ENCODE measurements around the gene RNF149.
A peak's percentile ranks its signal among the peaks of the same experiment; 100 is the strongest.

Gene RNF149

DNA sequence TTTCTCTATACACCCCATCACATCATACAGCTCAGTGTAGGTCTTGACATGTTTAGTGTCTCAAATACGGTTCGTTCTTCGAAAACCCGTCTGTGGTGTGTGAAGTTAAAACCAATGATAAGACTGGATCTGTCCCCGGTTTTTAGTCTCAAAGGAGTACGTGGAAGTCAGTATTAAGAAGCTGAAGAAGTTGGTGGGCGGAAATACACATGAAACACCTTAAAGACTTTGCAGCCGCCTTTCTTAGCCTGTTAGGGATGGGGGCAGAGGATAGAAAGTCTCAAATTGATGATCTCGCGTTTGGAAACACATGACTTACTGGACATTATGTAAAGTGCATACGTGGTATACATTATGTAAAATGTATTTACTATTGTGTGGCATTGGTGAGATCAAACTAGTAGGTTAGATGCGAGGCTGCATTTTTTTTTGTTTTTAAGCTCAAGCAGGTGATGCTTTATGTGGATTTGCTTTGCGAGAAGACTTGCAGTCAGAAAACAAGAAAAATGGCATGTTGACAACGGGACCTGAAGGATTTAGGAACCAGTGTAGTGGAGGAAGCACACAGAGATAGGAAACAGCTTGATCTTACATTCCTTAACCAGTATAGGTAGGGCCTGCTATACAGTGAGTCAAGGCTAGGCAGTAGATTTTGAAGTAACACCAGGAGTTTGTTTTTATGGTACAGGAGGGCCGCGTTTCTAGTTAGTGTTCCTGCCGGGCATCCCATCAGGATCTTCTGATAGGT, 54.6 kb downstream of the RNF149 start:
- peak overlapping the region; percentile 82 to 87 for H3K4me3 ChIP-seq (ENCODE audit: insufficient read depth in 1 of 2, low read depth in 1 of 2, low read length in 2 of 2)
- H3K27me3 ChIP-seq (ENCODE audit: control insufficient read depth in 1 of 2, insufficient read depth in 1 of 2, low read length in 2 of 2) = no peaks in the 10 kb centered on the region
- no peak overlapping the region for H2AFZ ChIP-seq (ENCODE audit: low read depth, low read length)
- no peak overlapping the region for H4K91ac ChIP-seq (ENCODE audit: low read length)
- H3K9ac ChIP-seq (ENCODE audit: low read length) = peak overlapping the region; percentile 91
- H3K27ac ChIP-seq (ENCODE audit: low read length, poor library complexity, severe bottlenecking) = no peak overlapping the region
- peak overlapping the region in 1 of 2 experiments; percentile 95 for H3K18ac ChIP-seq (ENCODE audit: low read depth in 1 of 2, low read length in 2 of 2)
- peaks cover 13% of the 10 kb centered on the region for H3K4me1 ChIP-seq (ENCODE audit: control insufficient read depth, insufficient read depth, low read depth, low read length)
- H3K23ac ChIP-seq (ENCODE audit: low read length in 2 of 2) = peak overlapping the region in 1 of 2 experiments; percentile 98
- H3K9me3 ChIP-seq (ENCODE audit: control insufficient read depth, low read length) = no peaks in the 10 kb centered on the region
- no peak overlapping the region for H2BK15ac ChIP-seq (ENCODE audit: low read depth, poor library complexity, severe bottlenecking)
- no peak overlapping the region for H3K14ac ChIP-seq (ENCODE audit: low read length in 2 of 2)
- WGBS = 51% methylated on average over 17 of the region's 17 CpGs
- H3K36me3 ChIP-seq (ENCODE audit: control insufficient read depth in 1 of 2, insufficient read depth in 2 of 2, low read depth in 1 of 2, low read length in 2 of 2) = peaks cover 8 to 9% of the 10 kb centered on the region in 2 experiments
- no peak overlapping the region for H4K8ac ChIP-seq (ENCODE audit: low read length)
- no peak overlapping the region for H2AK5ac ChIP-seq (ENCODE audit: low read length, severe bottlenecking)
- H2BK5ac ChIP-seq (ENCODE audit: low read depth, low read length, poor library complexity, severe bottlenecking) = no peak overlapping the region
- peak overlapping the region; percentile 98 for H3K4me2 ChIP-seq (ENCODE audit: low read length, poor library complexity, severe bottlenecking)
- no peak overlapping the region for H2BK120ac ChIP-seq (ENCODE audit: low read depth, low read length)
- DNase-seq = peak; percentile 24
- H3K4ac ChIP-seq (ENCODE audit: low read depth in 1 of 2, low read length in 2 of 2) = peak overlapping the region in 1 of 2 experiments; percentile 99
- peaks cover 11% of the 10 kb centered on the region for H3K79me1 ChIP-seq (replicated peaks; ENCODE audit: low read length, poor library complexity, severe bottlenecking)
- H2BK12ac ChIP-seq (ENCODE audit: low read length in 2 of 2) = peak overlapping the region in 1 of 2 experiments; percentile 44

DNA sequence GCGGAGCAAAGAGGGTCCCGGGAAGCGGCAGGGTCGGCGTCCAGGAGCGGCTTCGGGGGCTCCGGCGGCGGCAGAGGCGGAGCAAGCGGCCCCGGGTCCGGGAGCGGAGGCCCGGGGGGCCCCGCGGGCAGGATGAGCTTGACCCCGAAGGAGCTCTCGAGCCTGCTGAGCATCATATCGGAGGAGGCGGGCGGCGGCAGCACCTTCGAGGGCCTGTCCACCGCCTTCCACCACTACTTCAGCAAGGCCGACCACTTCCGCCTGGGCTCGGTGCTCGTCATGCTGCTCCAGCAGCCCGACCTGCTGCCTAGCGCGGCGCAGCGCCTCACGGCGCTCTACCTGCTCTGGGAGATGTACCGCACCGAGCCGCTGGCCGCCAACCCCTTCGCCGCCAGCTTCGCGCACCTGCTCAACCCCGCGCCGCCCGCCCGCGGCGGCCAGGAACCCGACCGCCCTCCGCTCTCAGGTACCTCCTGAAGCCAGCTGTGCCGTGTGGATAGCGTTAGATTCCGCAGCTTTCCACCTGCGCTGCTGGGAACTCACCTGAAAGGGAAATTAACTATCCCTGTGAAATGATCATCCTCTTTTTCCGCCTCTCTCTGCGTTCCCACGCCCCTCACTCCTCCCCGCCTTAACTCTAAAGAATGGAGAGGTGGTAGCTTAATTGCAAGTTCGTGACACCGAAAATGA, 55.3 kb downstream of the RNF149 start:
- Histone ChIP-seq H3K27me3 (ENCODE audit: control insufficient read depth in 1 of 2, insufficient read depth in 1 of 2, low read length in 2 of 2) (no peaks in the 10 kb centered on the region), H3K4me2 (ENCODE audit: low read length, poor library complexity, severe bottlenecking) (peak overlapping the region; percentile 98), H2BK120ac (ENCODE audit: low read depth, low read length) (peak overlapping the region; percentile 82), H3K4me1 (ENCODE audit: control insufficient read depth, insufficient read depth, low read depth, low read length) (peaks cover 13% of the 10 kb centered on the region), H2AK5ac (ENCODE audit: low read length, severe bottlenecking) (peak overlapping the region; percentile 13), H3K4ac (ENCODE audit: low read depth in 1 of 2, low read length in 2 of 2) (peak overlapping the region; percentile 92 to 99), H3K36me3 (ENCODE audit: control insufficient read depth in 1 of 2, insufficient read depth in 2 of 2, low read depth in 1 of 2, low read length in 2 of 2) (peaks cover 4% of the 10 kb centered on the region in 2 experiments), H2BK12ac (ENCODE audit: low read length in 2 of 2) (peak overlapping the region in 1 of 2 experiments; percentile 21), H3K4me3 (ENCODE audit: insufficient read depth in 1 of 2, low read depth in 1 of 2, low read length in 2 of 2) (peak overlapping the region; percentile 82 to 87), H3K23ac (ENCODE audit: low read length in 2 of 2) (peak overlapping the region in 1 of 2 experiments; percentile 99), H3K27ac (ENCODE audit: low read length, poor library complexity, severe bottlenecking) (peak overlapping the region; percentile 62), H4K8ac (ENCODE audit: low read length) (peak overlapping the region; percentile 97), H3K14ac (ENCODE audit: low read length in 2 of 2) (peak overlapping the region in 1 of 2 experiments; percentile 91), H3K79me1 (replicated peaks; ENCODE audit: low read length, poor library complexity, severe bottlenecking) (peaks cover 9% of the 10 kb centered on the region), H4K91ac (ENCODE audit: low read length) (peak overlapping the region; percentile 91), H2BK15ac (ENCODE audit: low read depth, poor library complexity, severe bottlenecking) (peak overlapping the region; percentile 96), H2BK5ac (ENCODE audit: low read depth, low read length, poor library complexity, severe bottlenecking) (peak overlapping the region; percentile 82), H3K9ac (ENCODE audit: low read length) (peak overlapping the region; percentile 91), H3K18ac (ENCODE audit: low read depth in 1 of 2, low read length in 2 of 2) (peak overlapping the region; percentile 95 to 97), H3K9me3 (ENCODE audit: control insufficient read depth, low read length) (no peaks in the 10 kb centered on the region), H2AFZ (ENCODE audit: low read depth, low read length) (peak overlapping the region; percentile 94)
- peak; percentile 65 for DNase-seq
- WGBS = under 1% methylated on average over 52 of the region's 65 CpGs

DNA sequence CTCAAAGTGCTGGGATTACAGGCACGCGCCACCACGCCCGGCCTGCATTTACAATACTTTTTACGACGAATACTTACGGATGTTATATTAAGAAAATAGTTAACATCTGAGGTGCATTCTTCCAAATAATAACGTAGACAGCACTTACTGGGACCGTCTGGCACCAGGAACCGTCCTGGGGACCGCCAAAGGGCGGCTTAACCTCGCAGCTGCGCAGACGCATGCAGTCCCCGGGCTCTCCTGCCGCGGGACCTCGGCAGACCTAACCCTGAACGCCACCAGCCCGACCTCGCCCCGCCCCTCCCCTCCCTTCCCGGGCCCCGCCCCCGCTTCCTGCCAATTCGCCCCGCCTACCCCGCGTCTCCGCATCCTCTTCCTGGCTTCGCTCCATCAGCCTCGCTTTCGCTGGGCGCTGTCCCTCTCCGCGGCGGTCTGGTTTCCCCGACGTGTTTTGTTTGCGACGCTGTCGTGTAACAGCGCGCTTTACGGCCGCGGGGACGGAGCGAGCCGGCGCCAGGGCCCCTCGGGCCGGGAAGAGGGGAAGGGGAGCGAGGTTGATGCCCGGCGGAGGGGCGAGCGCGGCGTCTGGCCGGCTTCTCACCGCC, 56.0 kb downstream of the RNF149 start, which contains the start of gene CNOT11:
Gene CNOT11 (plus strand): TSS at position 479 of the 605 bp plus-strand sequence. CDS start 79 bp downstream, at position 558.
- H4K91ac ChIP-seq (ENCODE audit: low read length) = peak within 1 kb of the TSS; percentile 91
- peak within 1 kb of the TSS; percentile 95 to 97 for H3K18ac ChIP-seq (ENCODE audit: low read depth in 1 of 2, low read length in 2 of 2)
- H2BK120ac ChIP-seq (ENCODE audit: low read depth, low read length) = peak within 1 kb of the TSS; percentile 82
- peaks cover 13% of the 10 kb centered on the region for H3K4me1 ChIP-seq (ENCODE audit: control insufficient read depth, insufficient read depth, low read depth, low read length)
- H3K4me2 ChIP-seq (ENCODE audit: low read length, poor library complexity, severe bottlenecking) = peak within 1 kb of the TSS; percentile 98
- peak within 1 kb of the TSS; percentile 59 for H2AK5ac ChIP-seq (ENCODE audit: low read length, severe bottlenecking)
- no peaks in the 10 kb centered on the region for H3K9me3 ChIP-seq (ENCODE audit: control insufficient read depth, low read length)
- peak within 1 kb of the TSS in 1 of 2 experiments; percentile 99 for H3K23ac ChIP-seq (ENCODE audit: low read length in 2 of 2)
- H4K8ac ChIP-seq (ENCODE audit: low read length) = peak within 1 kb of the TSS; percentile 97
- H3K27ac ChIP-seq (ENCODE audit: low read length, poor library complexity, severe bottlenecking) = peak within 1 kb of the TSS; percentile 88
- H3K4me3 ChIP-seq (ENCODE audit: insufficient read depth in 1 of 2, low read depth in 1 of 2, low read length in 2 of 2) = peak within 1 kb of the TSS; percentile 82 to 87
- H3K4ac ChIP-seq (ENCODE audit: low read depth in 1 of 2, low read length in 2 of 2) = peak within 1 kb of the TSS; percentile 92 to 99
- H2BK15ac ChIP-seq (ENCODE audit: low read depth, poor library complexity, severe bottlenecking) = peak within 1 kb of the TSS; percentile 96
- peak within 1 kb of the TSS; percentile 82 for H2BK5ac ChIP-seq (ENCODE audit: low read depth, low read length, poor library complexity, severe bottlenecking)
- H2AFZ ChIP-seq (ENCODE audit: low read depth, low read length) = peak within 1 kb of the TSS; percentile 94
- peaks cover 0 to 4% of the 10 kb centered on the region in 2 experiments for H3K36me3 ChIP-seq (ENCODE audit: control insufficient read depth in 1 of 2, insufficient read depth in 2 of 2, low read depth in 1 of 2, low read length in 2 of 2)
- H3K14ac ChIP-seq (ENCODE audit: low read length in 2 of 2) = peak within 1 kb of the TSS in 1 of 2 experiments; percentile 91
- peak within 1 kb of the TSS; percentile 91 for H3K9ac ChIP-seq (ENCODE audit: low read length)
- H3K79me1 ChIP-seq (replicated peaks; ENCODE audit: low read length, poor library complexity, severe bottlenecking) = peaks cover 6% of the 10 kb centered on the region
- DNase-seq = peak; percentile 99
- H2BK12ac ChIP-seq (ENCODE audit: low read length in 2 of 2) = peak within 1 kb of the TSS in 1 of 2 experiments; percentile 21
- H3K27me3 ChIP-seq (ENCODE audit: control insufficient read depth in 1 of 2, insufficient read depth in 1 of 2, low read length in 2 of 2) = no peaks in the 10 kb centered on the region
- 1% methylated on average over 45 of the region's 63 CpGs for WGBS
